Body of pancreas (tissue), 4 donors: ENCODE measurements around the gene FOXE3.

ENCODE experiments used
- CTCF ChIP-seq, 7 experiments: fragments of 450-650 bp in 4 of 7; fragments of 200-600 bp in 3 of 7; sonication (generic) in 3 of 7; IDR thresholded peaks; one replicate each; pipeline ENCODE4 v1.5.1; 2016 to 2019; ENCODE audit warnings: antibody characterized with exemption in 7 of 7
- POLR2A ChIP-seq, 3 donors: fragments of 450-650 bp; IDR thresholded peaks; one replicate each; pipeline ENCODE4 v1.6.1; 2016; ENCODE audit warnings: antibody characterized with exemption in 3 of 3, mild to moderate bottlenecking in 2 of 3

GRCh38 chr1:47411436-47411835, 4.6 kb upstream of the FOXE3 start:
- TF ChIP-seq CTCF (IDR thresholded peaks at IDR 0.05): no peak
- TF ChIP-seq POLR2A (IDR thresholded peaks at IDR 0.05): no peak
